Measurements from ENCODE around the gene FHAD1.

The FHAD1 gene

DNA sequence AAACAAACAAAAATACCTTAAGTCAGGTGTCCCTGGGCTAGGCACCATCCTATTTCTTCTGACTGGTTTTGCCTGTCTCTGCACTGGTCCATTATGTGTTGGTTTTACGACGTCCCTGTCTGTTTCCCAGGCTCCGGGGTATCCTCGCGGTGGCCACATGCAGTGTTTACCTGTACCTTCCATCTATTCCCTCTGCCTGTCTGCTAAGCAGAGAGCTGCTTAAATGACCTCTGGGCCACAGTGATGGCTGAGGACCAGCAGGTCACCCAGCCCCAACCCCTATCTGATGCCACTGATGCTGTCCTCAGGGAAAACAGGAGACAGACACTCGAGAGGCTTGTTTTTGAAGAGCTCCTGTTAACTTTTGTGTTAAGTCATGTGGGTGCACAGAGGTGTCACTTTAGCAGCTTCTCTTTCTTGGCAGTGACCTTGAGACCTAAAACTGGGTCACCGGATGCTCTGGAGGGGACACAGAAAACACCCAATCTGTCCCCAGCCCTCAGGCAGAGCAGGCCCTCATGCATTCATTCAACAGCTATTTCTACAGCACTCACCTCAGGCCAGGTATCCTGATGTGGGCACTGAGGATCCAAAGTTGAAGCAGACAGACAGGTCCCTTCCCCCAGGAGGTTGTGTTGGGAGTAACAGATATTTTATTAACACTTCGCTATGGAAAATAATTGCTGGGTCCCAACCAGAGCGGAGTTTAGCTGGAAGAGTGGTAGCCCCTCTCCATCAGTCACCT is 158.3 kb downstream of the FHAD1 start:
- no peak for DNase-seq

DNA sequence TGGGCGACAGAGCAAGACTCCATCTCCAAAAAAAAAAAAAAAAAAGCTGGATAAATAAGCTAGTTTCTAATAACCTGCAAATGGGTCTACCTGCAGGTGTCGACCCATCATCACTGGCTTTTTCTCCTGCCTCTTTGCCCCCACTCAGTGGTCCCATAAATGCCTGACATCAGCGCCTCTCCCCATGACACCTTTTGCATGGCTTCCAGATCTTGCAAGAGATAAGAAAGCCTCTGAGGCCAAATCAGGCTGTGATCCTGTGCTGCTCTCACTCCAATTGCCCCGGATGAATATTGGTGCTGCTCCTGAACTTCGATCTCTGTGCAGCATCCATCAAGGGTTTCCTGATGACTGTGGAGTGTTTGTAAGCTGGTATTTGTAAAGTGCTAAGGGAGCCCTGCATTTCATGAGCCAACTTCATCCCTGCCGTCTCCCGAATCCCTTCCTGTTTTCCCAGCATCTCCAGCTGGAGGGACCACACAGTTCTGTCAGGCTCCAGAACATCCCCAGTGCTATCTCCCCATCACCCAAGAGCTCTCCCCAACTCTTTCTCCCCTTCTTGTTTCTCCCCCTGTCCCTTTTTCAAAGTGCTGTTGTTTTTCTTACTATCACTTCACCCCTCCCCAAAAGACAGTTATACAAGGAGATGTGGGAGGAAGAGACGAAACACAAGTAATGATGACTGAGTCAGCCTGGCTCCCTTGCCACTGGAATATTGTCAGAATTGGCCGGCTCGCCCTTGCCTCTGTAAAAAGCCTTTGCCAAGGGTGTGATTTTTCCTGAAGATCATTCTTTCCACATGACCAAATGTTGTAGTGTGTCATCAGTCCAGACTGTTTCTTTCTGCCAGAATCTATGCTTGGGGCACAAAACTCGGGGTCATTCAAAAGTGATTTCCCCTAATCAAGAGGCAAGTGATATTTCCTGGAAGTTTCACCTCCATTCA is 159.9 kb downstream of the FHAD1 start:
- no peak for DNase-seq

DNA sequence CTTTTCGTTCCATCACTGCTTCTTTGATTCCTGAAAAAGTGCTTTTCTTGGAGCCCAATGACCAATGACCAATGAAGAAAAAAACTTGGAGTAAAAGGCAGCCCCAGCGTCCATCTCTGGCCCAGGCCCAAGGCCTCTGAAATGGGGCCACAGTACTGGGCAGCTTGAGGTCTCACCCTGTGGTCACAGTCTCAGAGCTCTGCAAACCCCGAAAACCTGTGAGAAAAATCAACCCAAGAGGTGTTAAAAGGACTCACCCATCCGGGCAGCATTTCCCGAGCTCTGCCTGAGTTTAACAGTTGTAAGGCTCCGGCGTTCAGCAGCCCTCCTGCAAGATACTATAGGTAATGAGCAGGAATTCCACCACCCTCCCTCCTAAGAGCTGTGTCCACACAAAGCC is 160.6 kb downstream of the FHAD1 start:
- no peak for DNase-seq

DNA sequence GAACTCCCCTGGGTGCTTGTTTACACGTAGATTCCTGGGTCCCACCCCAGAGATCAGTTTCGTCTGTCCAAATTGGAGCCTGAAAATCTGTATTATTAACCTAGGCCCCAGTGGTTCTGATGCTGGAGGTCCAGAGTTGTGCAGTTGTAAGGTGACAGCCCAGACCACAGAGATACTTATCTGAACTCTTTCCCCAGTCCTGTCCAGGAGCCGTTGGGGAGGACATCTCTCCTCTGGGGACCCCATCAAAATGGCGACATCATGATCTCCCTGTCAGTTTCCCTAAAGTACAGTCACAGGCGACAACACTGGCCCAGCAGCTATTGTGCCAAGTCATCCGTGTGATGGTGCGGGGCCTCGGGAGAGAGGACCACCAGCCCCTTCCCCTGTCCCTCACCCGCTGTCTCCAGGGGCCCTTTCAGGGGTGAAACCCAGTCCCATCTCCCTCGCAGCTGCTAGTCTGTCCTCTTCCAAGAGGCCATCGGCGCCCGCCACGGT is 161.9 kb downstream of the FHAD1 start:
- DNase-seq: no peak

DNA sequence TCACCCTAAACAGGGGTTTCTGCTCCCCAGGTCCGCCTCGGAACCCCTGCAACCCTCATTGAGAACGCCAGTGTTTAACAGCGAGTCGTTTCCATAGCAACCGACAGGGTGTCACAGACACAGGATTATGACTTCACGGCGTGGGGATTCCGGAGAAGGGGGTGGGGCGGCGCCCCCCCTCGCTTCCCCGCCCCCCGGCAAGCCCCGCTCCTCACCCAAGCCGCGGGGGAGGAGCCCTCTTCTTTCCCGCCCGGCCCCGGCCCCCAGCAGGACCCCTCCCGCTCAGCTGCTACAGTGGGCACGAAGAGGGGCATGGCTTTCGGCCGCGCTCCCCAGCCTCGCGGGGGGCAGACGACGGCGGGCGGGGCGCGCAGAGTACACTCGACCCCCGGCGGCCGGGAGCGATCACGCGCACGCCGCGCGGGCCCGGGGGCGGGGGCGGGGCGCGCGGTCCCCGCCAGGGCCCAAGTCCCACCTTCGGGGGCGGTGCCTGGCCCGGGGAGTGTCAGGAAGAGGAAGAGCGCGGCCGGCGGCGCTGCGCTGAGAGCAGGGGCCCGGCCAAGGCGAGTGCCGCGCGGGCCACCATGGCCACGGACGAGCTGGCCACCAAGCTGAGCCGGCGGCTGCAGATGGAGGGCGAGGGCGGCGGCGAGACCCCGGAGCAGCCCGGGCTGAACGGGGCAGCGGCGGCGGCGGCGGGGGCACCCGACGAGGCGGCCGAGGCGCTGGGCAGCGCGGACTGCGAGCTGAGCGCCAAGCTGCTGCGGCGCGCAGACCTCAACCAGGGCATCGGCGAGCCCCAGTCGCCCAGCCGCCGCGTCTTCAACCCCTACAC is 162.6 kb downstream of the FHAD1 start, which contains the start of gene EFHD2:
TSS of gene EFHD2 (plus strand) at position 501 of the 835 bp plus-strand sequence. CDS start at position 585, 84 bp downstream.
- peak; percentile 83 for DNase-seq

DNA sequence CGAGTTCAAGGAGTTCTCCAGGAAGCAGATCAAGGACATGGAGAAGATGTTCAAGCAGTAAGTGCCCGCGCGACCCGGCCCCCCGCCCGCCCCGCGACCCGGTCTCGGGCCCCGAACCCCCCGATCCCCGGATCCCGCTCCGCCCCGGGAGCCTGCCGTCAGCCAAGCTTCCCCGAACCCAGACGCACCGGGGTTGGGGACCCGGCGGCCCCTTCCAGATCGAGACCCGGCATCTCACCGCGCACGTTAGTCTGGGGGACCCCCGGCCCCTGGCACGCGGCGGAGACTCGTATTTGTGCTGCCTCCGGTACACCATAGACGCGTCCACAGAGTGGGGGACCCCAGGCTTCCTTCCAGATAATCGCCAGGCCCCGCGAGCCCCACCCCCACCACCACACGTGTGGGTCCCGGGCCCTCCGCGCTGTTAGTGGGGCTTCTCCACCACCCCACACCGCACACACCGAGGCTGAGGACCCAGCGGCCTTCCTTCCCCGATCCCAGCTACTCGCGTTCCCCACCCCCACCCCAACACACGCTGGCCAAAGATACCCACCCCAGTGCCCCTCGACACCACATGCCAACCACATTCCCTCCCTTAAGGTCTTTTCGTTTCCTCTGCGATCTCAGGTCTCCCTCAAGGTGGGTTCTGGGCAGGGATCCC is 163.3 kb downstream of the FHAD1 start:
- DNase-seq: no peak

DNA sequence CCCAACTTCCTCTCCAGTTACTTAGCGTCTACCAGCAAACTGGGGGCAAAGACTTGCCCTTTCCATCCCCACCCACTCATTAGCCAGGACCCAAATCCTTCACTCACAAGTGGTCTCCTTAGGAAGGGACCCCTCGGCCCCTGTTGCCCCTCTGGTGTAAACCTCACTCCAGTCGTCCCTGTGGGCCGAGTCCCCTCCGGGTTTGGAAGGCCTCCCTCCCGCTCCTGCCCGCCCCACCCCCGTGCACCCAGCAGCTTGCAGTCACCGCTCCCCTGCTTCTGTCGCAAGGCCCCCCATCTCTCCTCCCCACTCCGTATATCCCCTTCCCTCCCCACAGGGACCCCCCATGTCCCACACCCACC is 163.8 kb downstream of the FHAD1 start:
- DNase-seq: peak; percentile 18

DNA sequence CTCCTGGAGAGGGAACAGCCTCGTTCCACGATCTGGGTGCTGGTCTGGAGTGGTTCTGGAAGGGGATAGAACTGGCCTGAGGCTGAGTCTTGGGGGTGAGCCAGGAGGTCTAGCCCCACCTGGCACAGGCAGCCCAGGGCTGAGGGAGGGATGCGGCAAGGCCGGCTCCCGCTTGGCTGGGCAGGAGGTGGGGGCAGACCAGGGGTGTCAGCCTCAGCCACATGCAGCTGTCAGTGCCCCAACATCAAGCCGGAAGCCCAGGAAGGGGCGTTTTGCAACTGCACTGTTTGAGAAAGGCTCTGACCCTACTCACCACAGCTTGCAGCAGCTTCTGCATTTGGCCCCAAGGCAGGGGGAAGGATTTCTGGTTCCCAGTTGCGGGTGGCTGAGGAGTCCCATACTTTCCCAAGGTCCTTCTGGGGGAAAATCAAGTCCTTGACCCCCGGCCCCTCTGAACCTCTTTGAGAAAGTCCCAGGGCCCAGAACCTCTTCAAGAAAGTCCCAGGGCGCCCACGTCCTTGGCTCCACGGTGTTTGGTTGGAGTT is 164.6 kb downstream of the FHAD1 start:
- peak; percentile 19 for DNase-seq

DNA sequence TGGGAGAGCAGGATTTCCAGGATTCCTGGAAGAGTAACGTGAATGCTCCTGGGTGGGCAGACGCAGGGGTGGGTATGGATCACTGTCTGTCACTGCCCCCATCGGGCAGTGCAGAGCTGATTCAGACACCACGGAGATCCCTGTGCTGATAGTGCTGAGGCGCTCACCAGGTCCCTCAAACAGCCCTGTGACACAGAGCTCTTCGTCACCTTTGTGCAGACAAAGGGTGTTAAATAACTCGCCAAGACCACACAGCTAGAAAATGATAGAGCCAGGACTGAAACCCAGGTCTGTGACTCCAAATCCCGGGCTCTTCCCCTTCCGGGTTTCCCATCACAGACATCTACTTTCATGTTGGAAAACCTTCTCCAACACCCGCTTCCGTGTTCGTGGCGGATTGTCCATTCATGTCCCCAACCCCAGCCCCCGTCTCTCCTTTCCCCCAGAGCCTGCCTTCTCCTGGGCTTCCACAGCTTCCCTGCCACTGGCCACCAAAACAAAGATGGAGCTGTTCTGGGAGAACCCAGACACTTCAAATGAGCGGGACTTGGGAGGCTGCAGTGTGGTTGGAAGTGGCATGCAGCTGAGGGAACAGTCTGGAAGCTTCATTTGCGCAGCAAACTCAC is 165.3 kb downstream of the FHAD1 start:
- DNase-seq: peak; percentile 41

DNA sequence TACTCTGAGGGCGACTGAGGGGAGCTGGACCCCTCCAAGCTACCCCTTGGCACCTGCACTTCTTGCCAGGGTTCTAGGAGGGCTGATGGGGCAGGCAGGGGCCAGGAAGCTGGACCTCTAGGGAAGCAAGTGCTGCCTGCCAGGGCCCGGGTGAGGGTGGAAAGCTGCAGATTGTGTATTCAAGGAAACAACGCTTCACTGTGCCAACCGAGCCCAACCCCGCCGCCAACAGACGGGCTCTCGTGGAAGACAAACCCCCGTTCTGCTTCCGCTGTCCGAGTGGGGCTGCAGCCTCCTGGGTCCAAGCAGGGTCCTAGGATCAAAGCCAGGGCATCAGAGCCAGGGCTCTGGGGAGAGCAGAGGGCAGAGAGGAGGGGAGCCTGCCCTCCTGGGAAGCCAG is 165.8 kb downstream of the FHAD1 start:
- no peak for DNase-seq

DNA sequence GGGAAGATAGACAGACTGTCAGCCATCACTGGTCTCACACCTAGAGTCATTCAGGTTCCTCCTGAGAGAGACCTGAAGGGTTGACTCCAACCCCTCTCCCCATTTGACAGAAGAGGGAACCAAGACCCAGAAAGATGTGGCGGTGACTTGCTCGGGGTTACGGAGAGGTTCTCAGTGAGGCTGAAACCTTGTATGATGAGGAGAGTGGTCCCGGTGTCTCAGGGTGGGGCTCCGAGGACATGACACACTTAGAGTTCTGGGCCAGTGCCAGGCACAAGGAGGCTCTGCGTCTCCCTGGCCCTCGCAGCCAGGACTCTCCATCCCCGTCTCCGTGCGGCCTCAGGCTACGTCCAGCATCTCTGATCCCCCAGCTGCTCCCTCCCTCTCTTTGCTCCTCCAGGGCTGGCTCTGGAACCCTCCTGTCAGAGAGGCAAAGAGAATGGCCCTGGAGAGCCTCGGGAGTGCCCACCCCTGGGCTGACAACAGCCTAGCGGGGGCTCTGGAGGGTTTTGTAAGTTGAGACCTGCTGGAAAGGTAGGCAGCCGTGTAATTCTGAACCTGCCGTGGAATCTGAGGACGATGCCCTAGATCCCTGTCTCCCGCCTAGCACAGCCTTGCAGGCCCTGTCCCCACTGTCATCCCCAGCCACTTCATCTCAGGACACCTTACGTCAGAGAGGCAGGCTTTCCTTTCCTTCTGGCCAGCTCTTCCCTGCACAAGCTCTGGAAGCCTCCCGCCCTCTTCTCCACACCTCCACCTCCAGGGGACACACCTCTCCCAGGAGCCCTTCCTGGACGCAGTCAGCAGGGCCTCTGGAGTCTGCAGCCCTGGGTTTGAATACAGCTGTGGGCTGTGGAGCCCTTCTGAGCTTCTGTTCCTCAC is 166.8 kb downstream of the FHAD1 start:
- DNase-seq: no peak

DNA sequence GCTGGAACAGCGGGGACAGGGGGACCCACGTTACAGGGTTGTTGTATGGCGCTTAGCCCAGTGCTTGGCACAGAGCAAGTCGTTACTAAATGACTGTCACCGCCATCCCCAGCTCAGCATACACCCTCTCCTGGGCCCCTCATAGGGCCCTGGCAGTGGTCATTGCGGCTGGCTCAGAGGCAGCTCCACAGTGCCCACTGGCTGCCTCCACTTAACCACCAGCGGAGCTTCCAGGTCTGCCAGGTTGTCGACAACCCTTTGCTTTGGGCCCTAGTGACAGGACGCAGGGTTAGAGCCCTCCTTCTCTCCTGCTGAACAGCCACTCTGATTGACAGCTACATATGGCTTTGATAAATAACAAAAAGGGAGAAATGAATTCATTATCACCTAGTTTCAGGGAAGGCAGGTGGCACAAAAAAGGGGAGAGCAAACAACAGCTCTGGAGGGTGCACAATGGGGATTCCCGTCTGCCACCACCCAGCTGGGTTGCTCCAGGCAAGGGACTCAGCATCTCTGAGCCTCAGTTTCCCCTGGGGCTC is 167.5 kb downstream of the FHAD1 start:
- DNase-seq: no peak

DNA sequence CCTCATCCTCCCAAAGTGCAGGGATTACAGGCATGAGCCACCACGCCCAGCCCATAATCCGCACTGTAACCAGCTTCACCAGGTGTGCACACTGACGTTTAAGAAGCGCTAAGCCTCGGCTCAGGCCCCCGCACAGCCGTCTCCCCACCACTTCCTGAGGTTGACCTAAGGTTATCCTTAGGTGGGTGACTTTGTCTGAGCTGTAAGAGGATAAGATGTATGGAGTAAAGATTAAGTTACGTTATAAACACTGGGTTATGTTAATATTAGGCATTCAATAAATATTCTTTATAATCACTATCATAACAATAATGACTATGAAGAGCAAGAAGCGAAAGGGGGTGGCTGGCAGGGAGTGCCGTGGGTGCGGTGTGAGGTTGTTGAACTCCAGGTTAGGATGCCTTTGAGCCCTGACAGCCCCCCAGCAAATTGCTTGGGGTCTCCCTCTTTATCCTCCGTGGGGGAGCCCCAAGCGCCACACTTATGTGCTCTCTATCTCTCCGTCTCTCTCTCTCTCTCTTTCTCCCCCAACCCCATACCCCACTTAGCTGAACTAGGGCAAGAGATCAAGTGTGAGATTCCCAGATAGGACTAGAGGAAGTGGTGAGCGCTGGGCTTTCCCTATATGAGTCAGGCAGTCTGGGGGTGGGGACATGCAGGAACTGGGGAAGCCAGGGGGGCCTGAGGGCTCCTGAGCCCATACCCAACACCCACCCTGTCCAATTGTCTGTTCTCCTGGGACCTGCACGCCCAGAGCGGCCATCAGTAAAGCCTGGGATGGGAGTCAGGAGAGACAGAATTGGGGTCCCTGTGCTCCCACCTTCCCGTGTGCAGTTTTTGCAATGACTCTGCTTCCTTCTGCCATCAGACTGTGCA is 170.3 kb downstream of the FHAD1 start:
- DNase-seq: peak; percentile 51

DNA sequence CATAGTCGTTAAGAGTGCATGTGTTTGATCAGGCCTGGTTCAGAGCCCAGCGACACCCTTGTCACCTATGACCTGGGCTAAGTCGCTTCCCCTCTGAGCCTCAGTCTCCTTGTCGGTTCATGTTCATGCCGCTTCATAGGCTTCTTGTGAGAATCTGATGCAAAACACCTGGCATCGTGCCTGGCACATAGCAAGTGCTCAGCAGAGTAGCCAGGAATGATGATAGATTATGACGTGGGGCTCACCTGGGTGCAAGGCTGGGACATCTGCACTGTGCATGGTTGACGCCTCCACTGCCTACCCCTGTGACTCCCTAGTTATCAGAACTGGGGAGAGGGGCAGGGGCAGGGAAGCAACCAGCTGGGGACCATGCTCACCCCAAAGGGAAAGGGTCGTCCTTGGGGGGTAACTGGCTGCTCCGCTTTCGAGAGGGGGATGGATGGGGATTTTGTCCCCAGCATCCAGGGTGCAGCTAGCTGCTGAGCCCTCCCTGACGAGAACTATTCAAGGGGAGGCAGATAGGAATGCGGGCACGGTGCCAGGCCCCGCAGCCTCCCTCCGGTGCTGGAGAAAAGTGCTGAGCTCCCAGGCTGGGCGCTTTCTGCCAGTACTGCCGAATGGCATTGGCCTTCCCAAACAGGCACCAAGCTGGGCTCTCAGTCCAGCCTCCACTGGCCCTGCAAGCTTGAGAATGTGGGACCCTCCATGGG is 171.9 kb downstream of the FHAD1 start:
- DNase-seq: no peak

DNA sequence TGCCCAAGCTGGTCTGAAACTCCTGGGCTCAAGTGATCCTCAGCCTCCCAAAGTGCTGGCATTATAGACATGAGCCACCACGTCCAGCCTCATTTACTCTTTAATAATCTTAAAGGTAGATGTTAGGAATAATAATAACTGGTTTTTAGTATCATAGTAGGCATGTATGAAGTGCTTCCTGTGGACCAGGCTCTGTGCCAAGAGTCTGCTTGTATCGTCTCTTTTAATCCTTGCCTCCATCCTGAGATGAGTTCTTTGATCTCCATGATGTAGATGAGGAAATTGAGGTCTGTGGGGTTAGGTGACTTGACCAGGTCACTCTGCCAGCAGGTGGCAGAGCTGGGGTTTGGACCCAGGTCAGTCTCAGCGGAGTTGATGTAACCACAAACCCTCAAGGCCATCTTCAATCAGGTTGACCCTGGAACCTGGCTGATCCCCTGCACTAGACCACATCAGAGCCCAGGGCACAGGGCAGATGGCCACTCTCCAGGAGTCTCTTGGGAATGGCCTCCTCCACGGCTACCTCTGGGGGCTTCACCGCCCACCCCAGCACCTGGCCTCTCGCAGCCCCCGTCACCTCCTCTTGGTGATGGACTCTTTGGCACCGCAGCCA is 173.9 kb downstream of the FHAD1 start:
- DNase-seq: no peak

DNA sequence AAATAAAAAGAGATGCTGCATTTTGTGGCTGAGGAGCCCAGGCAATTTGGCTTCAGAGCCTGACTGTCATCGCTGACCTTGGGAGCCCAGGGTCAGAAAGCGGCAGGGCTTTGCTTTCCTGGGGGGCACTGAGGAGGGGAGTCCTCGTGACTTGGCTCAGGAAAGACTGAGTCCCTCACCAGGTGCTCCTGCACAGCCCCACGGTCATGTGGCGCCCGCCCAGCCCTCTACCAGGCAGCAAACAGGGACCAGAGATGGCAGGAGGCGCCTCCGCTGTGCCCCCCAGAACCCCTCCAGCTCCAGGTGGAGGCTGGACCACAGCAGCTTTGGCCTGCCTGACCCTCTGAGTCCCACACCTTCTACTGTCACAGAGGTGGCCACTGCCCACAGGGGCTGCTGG is 175.8 kb downstream of the FHAD1 start:
- no peak for DNase-seq

DNA sequence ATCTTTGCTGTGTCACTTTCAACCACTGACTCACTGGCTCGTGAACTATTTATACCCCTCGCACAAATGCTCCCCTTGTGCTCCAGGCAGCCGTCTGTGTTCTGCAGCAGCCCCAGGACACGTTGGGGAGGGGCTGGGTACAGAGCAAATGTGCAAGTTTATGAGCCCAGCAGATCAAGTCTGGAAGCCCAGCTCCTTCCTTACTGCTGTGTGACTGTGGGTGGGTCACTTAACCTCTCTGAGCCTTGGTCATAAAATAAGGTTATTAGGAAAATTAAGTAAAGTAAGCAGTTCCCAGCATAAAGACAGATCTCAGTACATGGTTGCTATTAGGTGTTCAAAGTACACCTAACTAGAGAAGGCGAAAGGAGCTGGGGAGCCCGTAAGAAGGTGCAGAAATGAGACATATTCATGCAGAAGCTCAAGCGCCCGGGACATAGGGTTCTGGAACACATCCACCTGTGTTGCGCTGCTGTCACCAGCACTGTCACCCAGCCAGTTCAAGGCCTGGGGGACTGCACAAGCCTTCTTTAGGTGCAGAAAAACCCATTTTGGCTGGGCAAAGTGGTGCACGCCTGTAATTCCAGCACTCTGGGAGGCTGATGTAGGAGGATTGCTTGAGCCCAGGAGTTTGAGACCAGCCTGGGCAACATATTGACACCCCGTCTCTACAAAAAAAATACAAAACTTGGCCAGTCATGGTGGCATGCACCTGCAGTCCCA is 176.5 kb downstream of the FHAD1 start:
- DNase-seq: no peak

All from stimulated activated naive CD4-positive, alpha-beta T cell treated with Interleukin-2 at 50 U/mL for 16 hours (primary cell).